ENCODE results near the gene ACP1. TPM values are rescaled to one million over a fixed set of nuclear protein-coding genes. Genes with fewer than 3 reads are reported as not detected.

The ACP1 gene
- total RNA-seq, 1 donor from 2014 or later = 57.9 TPM

GRCh38 chr2:254241-254640 lies 10.5 kb upstream of the ACP1 start:
- H3K27me3 ChIP-seq = no peaks in the 10 kb centered on the region
- H3K27ac ChIP-seq = no peak overlapping the region
- DNase-seq (ENCODE audit: extremely low spot score in 2 of 2) = no peak
- peaks cover 0 to 14% of the 10 kb centered on the region in 2 donors for H3K36me3 ChIP-seq
- TF ChIP-seq POLR2AphosphoS5 (IDR thresholded peaks at IDR 0.05; ENCODE audit: insufficient read depth in 1 of 2, low read depth in 1 of 2) (no peak), POLR2A (IDR thresholded peaks at IDR 0.05) (no peak), CTCF (IDR thresholded peaks at IDR 0.05) (no peak)
- H3K4me1 ChIP-seq = no peaks in the 10 kb centered on the region
- intact Hi-C loops (cut with DNase I) = no loop called here
- no peak overlapping the region for H3K4me3 ChIP-seq
- no peaks in the 10 kb centered on the region for H3K9me3 ChIP-seq

- no peak overlapping the region for H3K4me3 ChIP-seq
- H3K4me1 ChIP-seq = no peaks in the 10 kb centered on the region
- no peak overlapping the region for H3K27ac ChIP-seq
- H3K36me3 ChIP-seq = peaks cover 0 to 11% of the 10 kb centered on the region in 2 donors
- TF ChIP-seq POLR2AphosphoS5 (IDR thresholded peaks at IDR 0.05; ENCODE audit: insufficient read depth in 1 of 2, low read depth in 1 of 2) (no peak), CTCF (IDR thresholded peaks at IDR 0.05) (no peak), POLR2A (IDR thresholded peaks at IDR 0.05) (no peak)
- intact Hi-C loops (cut with DNase I) = no loop called here
- H3K27me3 ChIP-seq = no peaks in the 10 kb centered on the region
- H3K9me3 ChIP-seq = no peaks in the 10 kb centered on the region
- no peak for DNase-seq (ENCODE audit: extremely low spot score in 2 of 2)
Observed at GRCh38 chr2:255195-255594, 9.6 kb upstream of the ACP1 start.

- H3K9me3 ChIP-seq = no peaks in the 10 kb centered on the region
- no peak for TF ChIP-seq POLR2A (IDR thresholded peaks at IDR 0.05)
- no peak for TF ChIP-seq CTCF (IDR thresholded peaks at IDR 0.05)
- no peak for TF ChIP-seq POLR2AphosphoS5 (IDR thresholded peaks at IDR 0.05; ENCODE audit: insufficient read depth in 1 of 2, low read depth in 1 of 2)
- H3K4me1 ChIP-seq = no peaks in the 10 kb centered on the region
- peaks cover 0 to 11% of the 10 kb centered on the region in 2 donors for H3K36me3 ChIP-seq
- no peak overlapping the region for H3K27ac ChIP-seq
- no peak for DNase-seq (ENCODE audit: extremely low spot score in 2 of 2)
- no peaks in the 10 kb centered on the region for H3K27me3 ChIP-seq
- intact Hi-C loops (cut with DNase I) = no loop called here
- no peak overlapping the region for H3K4me3 ChIP-seq
Observed at GRCh38 chr2:256094-256493, 8.7 kb upstream of the ACP1 start.

GRCh38 chr2:257429-257828 lies 7.3 kb upstream of the ACP1 start:
- peaks cover 0 to 4% of the 10 kb centered on the region in 2 donors for H3K36me3 ChIP-seq
- no peak overlapping the region for H3K4me3 ChIP-seq
- TF ChIP-seq POLR2AphosphoS5 (IDR thresholded peaks at IDR 0.05; ENCODE audit: insufficient read depth in 1 of 2, low read depth in 1 of 2) = no peak
- no peak for TF ChIP-seq CTCF (IDR thresholded peaks at IDR 0.05)
- no peaks in the 10 kb centered on the region for H3K27me3 ChIP-seq
- H3K4me1 ChIP-seq = no peaks in the 10 kb centered on the region
- no peak overlapping the region for H3K27ac ChIP-seq
- intact Hi-C loops (cut with DNase I) = no loop called here
- H3K9me3 ChIP-seq = no peaks in the 10 kb centered on the region
- no peak for DNase-seq (ENCODE audit: extremely low spot score in 2 of 2)

GRCh38 chr2:257842-258241 lies 6.9 kb upstream of the ACP1 start:
- H3K4me3 ChIP-seq = no peak overlapping the region
- intact Hi-C loops (cut with DNase I) = no loop called here
- no peak for TF ChIP-seq POLR2AphosphoS5 (IDR thresholded peaks at IDR 0.05; ENCODE audit: insufficient read depth in 1 of 2, low read depth in 1 of 2)
- TF ChIP-seq POLR2A (IDR thresholded peaks at IDR 0.05) = no peak
- TF ChIP-seq CTCF (IDR thresholded peaks at IDR 0.05) = no peak
- peaks cover 0 to 4% of the 10 kb centered on the region in 2 donors for H3K36me3 ChIP-seq
- no peaks in the 10 kb centered on the region for H3K9me3 ChIP-seq
- no peak for DNase-seq (ENCODE audit: extremely low spot score in 2 of 2)
- H3K4me1 ChIP-seq = peaks cover under 1% of the 10 kb centered on the region
- H3K27me3 ChIP-seq = no peaks in the 10 kb centered on the region
- H3K27ac ChIP-seq = no peak overlapping the region
